HG03432 (cell line): ENCODE data around the gene AFF1.
"Not testable (repeated sequence)": the region's sequence is repeated elsewhere in the genome, so short reads cannot be mapped to it uniquely, and the experiment has no call there.

ENCODE experiments used
- ATAC-seq: cut with Tn5 transposase; IDR thresholded peaks from one replicate; pipeline ENCODE4 v1.9.1; 2021; ENCODE audit warnings: mild to moderate bottlenecking, moderate library complexity; ENCODE audit not compliant: unreplicated experiment

AFF1 gene

DNA sequence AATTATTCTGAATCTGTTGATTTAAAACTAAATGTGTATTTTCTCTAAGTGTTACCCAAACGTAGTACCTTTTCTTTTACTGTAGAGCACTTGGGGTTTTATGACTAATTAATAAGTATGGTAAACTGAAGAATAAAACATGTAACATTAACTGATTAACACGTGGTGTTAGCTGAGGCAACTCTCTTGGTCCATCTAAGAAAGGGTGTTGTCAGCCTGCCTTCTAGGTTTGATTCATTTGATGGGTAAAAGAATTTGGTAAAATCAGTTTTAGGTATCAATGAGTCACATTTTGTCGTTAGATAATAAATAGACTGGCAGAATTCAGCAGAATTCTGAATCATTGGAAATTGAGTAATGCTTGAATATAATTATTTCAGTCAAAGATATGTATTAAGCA, 99.7 kb downstream of the AFF1 start:
- no peak for ATAC-seq

- no peak for ATAC-seq
These were observed 101.2 kb downstream of the AFF1 start for GRCh38 chr4:87035881-87036509.

DNA sequence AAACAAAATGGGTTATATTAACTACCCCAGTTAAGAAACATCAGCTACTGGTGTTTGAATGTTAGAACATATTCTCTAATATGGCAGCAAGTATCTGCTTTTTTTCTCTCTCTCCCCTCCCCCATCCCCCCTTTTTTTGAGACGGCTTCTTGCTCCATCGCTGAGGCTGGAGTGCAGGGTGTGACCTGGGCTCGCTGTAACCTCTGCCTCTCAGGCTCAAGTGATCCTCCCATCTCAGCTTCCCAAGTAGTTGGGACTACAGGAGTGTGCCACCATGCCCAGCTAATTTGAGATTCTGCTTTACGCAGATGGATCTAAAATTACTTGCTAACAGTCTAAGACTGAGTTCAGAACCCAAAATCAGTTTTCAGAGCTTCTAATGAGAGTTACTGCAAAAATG, 101.9 kb downstream of the AFF1 start:
- no peak for ATAC-seq

DNA sequence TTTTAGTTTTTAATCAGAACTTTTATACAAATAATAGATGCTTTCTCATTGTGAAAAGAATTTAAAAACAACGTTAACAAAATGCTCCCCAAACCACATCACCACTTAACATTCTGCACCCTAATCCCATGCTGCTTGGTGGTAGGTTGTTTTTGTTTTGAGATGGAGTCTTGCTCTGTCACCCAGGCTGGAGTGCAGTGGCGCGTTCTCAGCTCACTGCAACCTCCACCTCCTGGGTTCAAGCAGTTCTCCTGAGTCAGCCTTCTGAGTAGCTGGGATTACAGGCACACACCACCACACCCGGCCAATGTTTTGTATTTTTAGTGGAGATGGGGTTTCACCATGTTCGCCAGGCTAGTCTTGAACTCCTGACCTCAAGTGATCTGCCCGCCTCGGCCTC, 102.4 kb downstream of the AFF1 start:
- ATAC-seq = not testable (repeated sequence)

- ATAC-seq = no peak
These were observed 103.0 kb downstream of the AFF1 start for GRCh38 chr4:87037671-87038334.

DNA sequence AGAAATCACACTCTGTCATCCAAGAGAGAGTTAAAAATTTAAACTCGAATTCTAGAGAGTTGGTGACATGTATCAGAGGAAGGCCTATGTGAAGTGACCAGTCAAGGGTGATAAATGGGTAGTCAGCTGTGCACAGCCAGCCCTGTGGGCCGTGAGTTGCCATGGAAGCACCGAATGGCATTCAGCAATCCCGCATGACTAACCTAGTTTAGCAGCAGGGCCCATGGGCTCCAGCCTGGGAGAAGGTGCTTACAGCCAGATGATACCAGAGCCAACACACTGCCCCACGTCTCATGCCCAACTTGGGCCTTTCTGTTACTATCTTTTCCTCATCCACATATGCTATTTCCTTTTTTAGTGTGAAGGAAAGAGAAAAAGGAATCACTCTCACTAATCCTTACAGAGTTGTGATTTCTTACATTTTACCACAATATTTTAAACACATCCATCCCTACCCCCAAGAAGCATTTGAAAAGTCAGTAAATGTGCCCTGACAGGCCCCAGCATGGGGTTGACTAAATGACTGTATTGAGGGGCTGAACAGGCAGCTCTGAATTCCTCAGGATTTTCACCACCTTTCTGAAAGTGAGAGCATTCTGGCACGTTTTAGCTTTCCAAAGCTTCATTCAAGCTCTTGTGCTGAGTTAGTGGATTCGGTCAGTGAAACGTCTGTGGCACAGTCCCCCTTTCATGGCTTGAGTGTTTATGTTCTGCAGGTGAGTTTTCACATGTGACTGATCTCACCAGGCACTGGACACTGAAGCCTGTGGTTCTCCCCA, 104.2 kb downstream of the AFF1 start:
- peak; percentile 56 for ATAC-seq

- ATAC-seq = no peak
These were observed 106.3 kb downstream of the AFF1 start for GRCh38 chr4:87041141-87041540.

GRCh38 chr4:87042221-87042620, 107.4 kb downstream of the AFF1 start:
- ATAC-seq = no peak

- peak; percentile 55 for ATAC-seq
These were observed 108.4 kb downstream of the AFF1 start for GRCh38 chr4:87042986-87043820.

GRCh38 chr4:87044511-87045233, 109.9 kb downstream of the AFF1 start:
- ATAC-seq = no peak

GRCh38 chr4:87045234-87045558, 110.4 kb downstream of the AFF1 start:
- no peak for ATAC-seq

DNA sequence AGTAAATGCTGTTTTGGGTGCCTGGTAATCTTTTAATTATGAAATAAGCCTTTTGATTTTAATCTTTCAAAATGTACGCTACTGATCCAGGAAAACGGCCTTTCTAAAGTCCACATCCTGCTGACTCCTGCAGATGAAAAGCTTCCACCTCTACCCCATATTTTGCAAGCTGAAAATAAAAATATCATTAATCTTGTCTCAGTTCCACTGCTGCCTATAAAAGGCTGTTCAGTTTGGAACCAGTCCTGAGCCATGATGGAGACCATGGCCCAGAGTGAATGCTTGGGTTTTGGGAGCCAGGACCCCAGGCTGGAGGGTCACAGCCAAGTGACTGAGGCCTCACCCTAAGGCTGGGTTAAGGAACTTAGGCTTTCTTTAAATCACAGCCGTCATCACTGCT, 110.8 kb downstream of the AFF1 start:
- ATAC-seq = no peak

DNA sequence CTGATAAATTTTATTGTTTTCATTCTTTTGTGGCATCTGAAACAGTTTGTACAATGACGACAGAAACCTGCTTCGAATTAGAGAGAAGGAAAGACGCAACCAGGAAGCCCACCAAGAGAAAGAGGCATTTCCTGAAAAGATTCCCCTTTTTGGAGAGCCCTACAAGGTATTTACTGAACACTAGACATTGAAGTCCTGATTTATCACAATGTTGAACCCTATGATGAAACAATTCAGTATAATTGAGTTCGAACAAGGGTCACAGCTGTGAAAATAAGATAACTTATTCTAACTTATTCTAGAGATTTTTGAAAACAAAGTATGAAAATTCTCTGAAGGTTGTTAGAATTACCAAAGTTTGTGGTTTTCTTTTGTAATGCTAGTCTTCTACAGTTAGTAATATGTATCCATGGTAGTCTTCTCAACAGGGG, 111.3 kb downstream of the AFF1 start:
- no peak for ATAC-seq

GRCh38 chr4:87047281-87047798, 112.5 kb downstream of the AFF1 start:
- ATAC-seq = no peak

GRCh38 chr4:87049508-87049907, 114.7 kb downstream of the AFF1 start:
- no peak for ATAC-seq

DNA sequence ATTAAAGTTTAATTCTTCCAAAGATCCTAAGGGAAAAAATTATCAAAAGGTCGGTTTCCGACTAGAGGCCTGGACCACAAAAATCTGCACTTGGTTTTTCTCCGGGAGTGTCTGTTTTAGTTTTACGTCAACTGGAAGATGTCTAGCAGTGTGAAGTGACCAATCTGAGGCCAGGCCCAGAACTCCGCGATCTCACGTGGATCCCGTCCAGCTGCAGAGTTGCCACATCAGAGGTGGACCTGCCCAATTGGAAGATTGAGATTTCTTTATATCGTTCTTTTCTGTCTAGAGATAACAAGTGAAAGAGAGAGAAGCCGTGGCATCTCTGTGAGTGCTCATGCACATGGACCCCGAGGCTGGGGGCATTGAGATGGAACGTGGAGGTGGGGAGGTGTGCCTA, 115.8 kb downstream of the AFF1 start:
- peak; percentile 20 for ATAC-seq

DNA sequence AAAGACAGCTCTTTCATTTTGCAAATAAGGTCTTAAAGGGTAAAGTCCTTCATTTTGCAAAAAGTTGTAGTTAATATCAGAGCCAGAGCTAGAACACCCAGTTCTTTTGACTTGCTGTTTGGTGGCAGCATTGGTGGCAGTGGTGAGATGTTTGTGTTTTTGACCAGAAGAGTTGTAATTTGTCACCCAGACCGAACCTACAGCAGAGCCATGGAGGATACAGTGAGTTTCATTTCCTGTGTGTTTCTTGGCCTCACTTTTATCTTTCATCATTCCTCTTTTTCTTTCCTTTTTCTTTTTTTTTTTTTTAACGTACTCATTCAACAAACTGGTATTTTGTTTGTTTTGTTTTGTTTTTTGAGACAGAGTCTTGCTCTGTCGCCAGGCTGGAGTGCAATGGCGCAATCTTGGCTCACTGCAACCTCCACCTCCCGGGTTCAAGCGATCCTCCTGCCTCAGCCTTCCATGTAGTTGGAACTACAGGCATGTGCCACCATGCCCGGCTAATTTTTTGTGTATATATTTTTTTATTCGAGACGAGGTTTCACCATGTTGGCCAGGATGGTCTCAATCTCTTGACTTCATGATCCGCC, 116.4 kb downstream of the AFF1 start:
- ATAC-seq = peak; percentile 35

DNA sequence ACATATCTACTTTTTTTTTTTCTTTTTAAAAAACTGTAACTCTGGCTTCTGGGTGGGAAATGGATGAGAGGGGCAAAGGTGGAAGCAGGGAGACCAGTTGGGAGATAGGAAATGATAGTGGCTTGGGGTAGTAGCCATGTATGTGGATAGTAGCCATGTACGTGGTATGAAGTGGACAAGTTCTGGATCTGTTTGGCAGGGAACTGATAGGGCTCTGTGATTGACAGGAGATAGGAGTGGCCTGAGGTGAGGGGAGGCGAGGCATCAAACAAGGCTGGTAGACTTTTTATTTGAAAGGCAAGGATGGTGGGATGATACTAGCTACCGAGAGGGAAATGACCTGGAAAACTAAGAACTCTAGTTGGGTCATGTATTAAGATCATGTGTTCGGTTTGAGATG, 117.8 kb downstream of the AFF1 start:
- ATAC-seq = no peak

DNA sequence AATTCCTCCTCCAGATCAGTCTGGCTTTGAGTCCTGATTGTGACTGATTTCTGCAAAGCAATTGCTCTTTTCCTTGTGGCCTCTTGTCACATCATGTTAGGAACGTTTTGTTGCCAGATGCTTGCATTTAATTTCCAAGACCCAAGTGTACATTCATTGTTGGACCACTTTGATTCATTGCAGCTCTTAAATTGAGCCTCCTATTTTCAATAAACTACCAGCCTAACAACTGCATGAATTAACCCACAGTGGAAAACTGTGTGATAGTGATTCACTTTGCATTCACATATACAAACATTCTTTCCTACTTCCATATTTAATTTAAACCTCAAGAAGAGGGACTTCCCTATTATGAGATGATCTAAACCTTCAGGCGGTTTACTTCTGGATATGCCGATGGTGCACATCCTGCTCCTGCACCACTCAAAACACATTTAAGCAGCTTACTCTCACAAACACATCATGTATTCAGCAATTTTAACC, 118.4 kb downstream of the AFF1 start:
- ATAC-seq = no peak
